ENCODE data around the gene TP53TG3F.
"Not testable (repeated sequence)": the region's sequence is repeated elsewhere in the genome, so short reads cannot be mapped to it uniquely, and the experiment has no call there.

Gene TP53TG3F, protein sequence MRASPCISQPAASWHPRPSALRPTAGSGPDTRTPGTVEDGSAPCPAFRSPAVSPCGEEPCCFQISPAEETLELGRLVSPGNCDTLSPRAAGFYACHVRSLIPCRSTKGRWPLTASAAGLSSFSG

GRCh38 chr16:33459312-33459711 is at the start of gene TP53TG3F:
TSS of gene TP53TG3F (plus strand) at chr16:33459612. CDS start at chr16:33459680, 68 bp downstream.
- H3K4me3 ChIP-seq (ENCODE audit: low read depth, low read length), result not testable (repeated sequence)

DNA sequence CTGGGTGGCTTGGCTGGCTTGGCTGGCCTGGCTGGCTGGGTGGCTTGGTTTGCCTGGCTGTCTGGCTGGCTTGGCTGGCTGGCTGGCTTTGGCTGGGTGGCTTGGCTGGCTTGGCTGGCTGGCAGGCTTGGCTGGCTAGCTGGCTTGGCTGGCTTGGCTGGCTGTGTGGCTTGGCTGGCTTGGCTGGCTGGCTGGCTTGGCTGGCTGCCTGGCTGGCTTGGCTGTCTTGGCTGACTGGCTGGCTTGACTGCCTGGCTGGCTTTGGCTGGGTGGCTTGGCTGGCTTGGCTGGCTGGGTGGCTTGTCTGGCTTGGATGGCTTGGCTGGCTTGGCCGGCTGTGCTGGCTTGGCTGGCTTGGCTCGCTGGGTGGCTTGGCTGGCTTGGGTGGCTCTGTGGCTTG is 32.2 kb downstream of the TP53TG3F start:
- DNase-seq (ENCODE audit: low read depth); H3K4me3 ChIP-seq (ENCODE audit: low read depth, low read length): not testable (repeated sequence)

More at GRCh38 chr16:33459312-33459711, at the start of gene TP53TG3F:
- DNase-seq (ENCODE audit: low read depth), result not testable (repeated sequence)

GRCh38 chr16:33507231-33507630 is 47.8 kb downstream of the TP53TG3F start:
- not testable (repeated sequence) for DNase-seq (ENCODE audit: low read depth); H3K4me3 ChIP-seq (ENCODE audit: low read depth, low read length)

DNA sequence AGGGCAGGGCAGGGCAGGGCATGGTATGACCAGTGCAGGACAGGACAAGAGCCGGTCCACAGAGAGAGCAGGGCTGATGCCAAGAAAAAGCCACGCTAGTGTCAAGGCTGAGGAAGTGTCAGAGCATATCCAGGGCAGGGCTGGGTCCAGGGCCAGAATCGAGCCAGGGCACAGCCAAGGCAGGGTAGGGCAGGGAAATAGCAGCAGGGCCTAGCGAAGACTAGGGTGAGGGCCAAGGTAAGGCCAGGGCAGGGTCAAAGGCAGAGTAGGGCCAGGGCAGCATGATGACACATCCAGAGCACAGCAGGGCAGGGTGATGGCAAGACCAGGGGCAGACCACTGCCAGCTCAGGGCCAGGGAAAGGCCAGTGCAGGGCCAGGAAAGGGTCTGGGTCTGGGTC is 49.7 kb downstream of the TP53TG3F start:
- H3K4me3 ChIP-seq (ENCODE audit: low read depth, low read length); DNase-seq (ENCODE audit: low read depth): not testable (repeated sequence)

GRCh38 chr16:33509906-33510305 is 50.5 kb downstream of the TP53TG3F start:
- not testable (repeated sequence) for H3K4me3 ChIP-seq (ENCODE audit: low read depth, low read length); DNase-seq (ENCODE audit: low read depth)
